Neural crest cell (in vitro differentiated cells): ENCODE results near the gene WDR70. TPM values are rescaled to one million over a fixed set of nuclear protein-coding genes. Genes with fewer than 3 reads are reported as not detected.

Experiments used
- DNase-seq: peaks from one replicate; pipeline ENCODE4 v3.0.0; 2021; ENCODE audit warnings: low read depth, mixed read lengths, low spot score
- H3K27ac Mint-ChIP-seq: one replicate; pipeline ENCODE4 v1.8.0; 2021; ENCODE audit warnings: mild to moderate bottlenecking, mixed read lengths; ENCODE audit not compliant: unreplicated experiment
- H3K27me3 Mint-ChIP-seq: 2 replicates; pipeline ENCODE4 v1.8.0; 2021; ENCODE audit warnings: low read depth, mild to moderate bottlenecking, mixed read lengths
- H3K36me3 Mint-ChIP-seq: 2 replicates; pipeline ENCODE4 v1.8.0; 2021; ENCODE audit warnings: low read depth, mild to moderate bottlenecking, mixed read lengths
- H3K4me1 Mint-ChIP-seq: 2 replicates; pipeline ENCODE4 v1.8.0; 2021; ENCODE audit warnings: mixed read lengths
- H3K4me3 Mint-ChIP-seq: one replicate; pipeline ENCODE4 v1.8.0; 2021; ENCODE audit warnings: mild to moderate bottlenecking, mixed read lengths
- H3K9me3 Mint-ChIP-seq: 2 replicates; pipeline ENCODE4 v1.8.0; 2021; ENCODE audit warnings: mixed read lengths
- total RNA-seq: library from RNA; stranded (reverse); gene quantifications from 2 replicates; pipeline ENCODE4 v1.2.1, GENCODE V29; 2021
- TF ChIP-seq, protein P1 (sequence below): fragments of 200-600 bp; sonication (generic); conservative IDR thresholded peaks from 2 replicates; pipeline ENCODE4 v1.5.0; 2021; ENCODE audit warnings: antibody characterized with exemption, mild to moderate bottlenecking

The WDR70 gene
- total RNA-seq, 1 donor from 2014 or later, result 46.5 TPM

GRCh38 chr5:37769108-37769507 lies 390.0 kb downstream of the WDR70 start:
- TF ChIP-seq, protein P1, sequence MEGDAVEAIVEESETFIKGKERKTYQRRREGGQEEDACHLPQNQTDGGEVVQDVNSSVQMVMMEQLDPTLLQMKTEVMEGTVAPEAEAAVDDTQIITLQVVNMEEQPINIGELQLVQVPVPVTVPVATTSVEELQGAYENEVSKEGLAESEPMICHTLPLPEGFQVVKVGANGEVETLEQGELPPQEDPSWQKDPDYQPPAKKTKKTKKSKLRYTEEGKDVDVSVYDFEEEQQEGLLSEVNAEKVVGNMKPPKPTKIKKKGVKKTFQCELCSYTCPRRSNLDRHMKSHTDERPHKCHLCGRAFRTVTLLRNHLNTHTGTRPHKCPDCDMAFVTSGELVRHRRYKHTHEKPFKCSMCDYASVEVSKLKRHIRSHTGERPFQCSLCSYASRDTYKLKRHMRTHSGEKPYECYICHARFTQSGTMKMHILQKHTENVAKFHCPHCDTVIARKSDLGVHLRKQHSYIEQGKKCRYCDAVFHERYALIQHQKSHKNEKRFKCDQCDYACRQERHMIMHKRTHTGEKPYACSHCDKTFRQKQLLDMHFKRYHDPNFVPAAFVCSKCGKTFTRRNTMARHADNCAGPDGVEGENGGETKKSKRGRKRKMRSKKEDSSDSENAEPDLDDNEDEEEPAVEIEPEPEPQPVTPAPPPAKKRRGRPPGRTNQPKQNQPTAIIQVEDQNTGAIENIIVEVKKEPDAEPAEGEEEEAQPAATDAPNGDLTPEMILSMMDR, result no peak
- no peaks in the 10 kb centered on the region for H3K27me3 Mint-ChIP-seq
- H3K4me3 Mint-ChIP-seq, result no peak overlapping the region
- H3K27ac Mint-ChIP-seq, result no peak overlapping the region
- peaks cover 4% of the 10 kb centered on the region for H3K36me3 Mint-ChIP-seq
- H3K9me3 Mint-ChIP-seq, result peaks cover 4% of the 10 kb centered on the region
- H3K4me1 Mint-ChIP-seq, result peaks cover 8% of the 10 kb centered on the region
- DNase-seq, result no peak

GRCh38 chr5:37769840-37770239 lies 390.7 kb downstream of the WDR70 start:
- DNase-seq, result no peak
- Mint-ChIP-seq H3K27me3 (no peaks in the 10 kb centered on the region), H3K36me3 (peaks cover 4% of the 10 kb centered on the region), H3K4me3 (no peak overlapping the region), H3K4me1 (peaks cover 8% of the 10 kb centered on the region), H3K27ac (no peak overlapping the region), H3K9me3 (peaks cover 4% of the 10 kb centered on the region)
- TF ChIP-seq, protein P1, result no peak

DNA sequence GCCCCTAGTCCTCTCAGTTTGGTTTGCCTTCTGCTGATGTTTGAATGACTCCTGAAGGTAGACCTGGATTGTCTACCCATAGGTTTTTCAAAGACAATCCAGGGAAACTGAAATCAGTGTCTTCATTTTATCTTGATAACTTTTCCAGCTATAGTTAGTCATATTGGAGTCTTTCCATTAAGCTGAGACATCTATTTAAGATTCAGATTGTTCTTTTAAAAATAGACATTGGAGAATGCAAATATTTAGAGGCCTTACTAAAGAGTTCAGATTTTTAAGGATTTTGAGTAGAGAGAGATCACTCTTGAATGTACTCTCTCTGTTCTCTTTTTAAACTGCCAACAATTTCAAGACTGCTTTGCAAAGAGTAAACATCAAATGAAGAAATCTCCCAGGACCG lies 391.7 kb downstream of the WDR70 start:
- DNase-seq, result no peak
- H3K27ac Mint-ChIP-seq, result no peak overlapping the region
- H3K27me3 Mint-ChIP-seq, result no peaks in the 10 kb centered on the region
- TF ChIP-seq, protein P1, result no peak
- H3K4me1 Mint-ChIP-seq, result peaks cover 8% of the 10 kb centered on the region
- H3K4me3 Mint-ChIP-seq, result no peak overlapping the region
- peaks cover 9% of the 10 kb centered on the region for H3K36me3 Mint-ChIP-seq
- peaks cover 9% of the 10 kb centered on the region for H3K9me3 Mint-ChIP-seq

DNA sequence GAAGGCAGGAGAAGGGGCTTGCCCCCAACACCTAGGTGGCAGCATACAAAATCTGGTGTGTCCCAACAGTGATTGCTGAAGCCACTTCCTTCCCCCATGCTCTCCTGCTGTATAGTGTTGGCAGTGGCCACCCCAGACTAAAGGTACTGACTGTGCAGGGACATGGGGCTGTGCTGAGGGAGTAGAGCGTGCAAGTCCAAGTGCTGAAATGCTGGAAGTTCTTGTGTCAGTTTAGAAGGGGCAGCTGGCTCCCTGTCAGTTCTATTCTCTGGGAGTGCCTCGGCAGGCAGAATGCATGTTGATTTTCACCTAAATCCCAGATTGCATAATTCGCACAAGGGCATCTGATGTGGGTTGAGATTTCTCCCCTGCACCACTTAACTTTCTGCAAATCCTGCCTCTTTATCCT lies 392.1 kb downstream of the WDR70 start:
- Mint-ChIP-seq H3K27me3 (no peaks in the 10 kb centered on the region), H3K36me3 (peaks cover 11% of the 10 kb centered on the region), H3K4me3 (no peak overlapping the region), H3K27ac (no peak overlapping the region), H3K9me3 (peaks cover 12% of the 10 kb centered on the region), H3K4me1 (peaks cover 8% of the 10 kb centered on the region)
- no peak for DNase-seq
- TF ChIP-seq, protein P1, result no peak

DNA sequence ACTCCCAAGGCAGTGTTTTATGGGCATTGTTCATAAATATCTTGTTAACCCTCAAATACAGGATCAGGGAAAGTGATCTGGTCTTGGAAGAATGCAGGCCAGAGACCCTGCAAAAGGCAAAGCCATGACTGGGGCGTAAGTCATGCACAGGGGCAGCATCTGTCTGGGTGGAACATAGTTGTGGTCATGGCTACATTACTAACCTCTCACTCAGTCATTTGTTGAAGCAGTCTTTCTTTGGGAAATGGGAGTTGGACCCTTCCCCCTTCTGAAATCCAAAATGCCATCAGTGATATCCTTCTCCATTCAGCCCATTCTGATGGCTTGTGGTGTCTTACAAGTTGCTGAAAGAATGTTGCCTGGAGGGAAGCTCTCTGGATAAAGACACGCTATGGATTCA lies 392.6 kb downstream of the WDR70 start:
- no peak overlapping the region for H3K4me3 Mint-ChIP-seq
- H3K9me3 Mint-ChIP-seq, result peaks cover 12% of the 10 kb centered on the region
- H3K36me3 Mint-ChIP-seq, result peaks cover 11% of the 10 kb centered on the region
- no peak for DNase-seq
- TF ChIP-seq, protein P1, result no peak
- H3K4me1 Mint-ChIP-seq, result peaks cover 8% of the 10 kb centered on the region
- H3K27me3 Mint-ChIP-seq, result no peaks in the 10 kb centered on the region
- no peak overlapping the region for H3K27ac Mint-ChIP-seq

GRCh38 chr5:37772255-37772654 lies 393.1 kb downstream of the WDR70 start:
- Mint-ChIP-seq H3K27me3 (no peaks in the 10 kb centered on the region), H3K4me1 (peaks cover 8% of the 10 kb centered on the region), H3K27ac (no peak overlapping the region), H3K4me3 (no peak overlapping the region), H3K36me3 (peaks cover 11% of the 10 kb centered on the region), H3K9me3 (peaks cover 12% of the 10 kb centered on the region)
- DNase-seq, result no peak
- TF ChIP-seq, protein P1, result no peak
